GM18873 (cell line): ENCODE data around the gene PRKCSH.
"Not testable (repeated sequence)": the region's sequence is repeated elsewhere in the genome, so short reads cannot be mapped to it uniquely, and the experiment has no call there.

Source experiments
- ATAC-seq: cut with Tn5 transposase; IDR thresholded peaks from one replicate; pipeline ENCODE4 v1.9.1; 2021; ENCODE audit warnings: mild to moderate bottlenecking, moderate library complexity, moderate number of reproducible peaks; ENCODE audit not compliant: unreplicated experiment, low FRiP score

The PRKCSH gene

GRCh38 chr19:11435057-11435832, at the start of gene PRKCSH, which contains the start of gene ODAD3:
Gene PRKCSH, plus strand, starts transcription at chr19:11435635. Its CDS starts 483 bp downstream, at chr19:11436118.
Gene ODAD3, minus strand, starts transcription at chr19:11435121. Its CDS starts 105 bp downstream, at chr19:11435016.
- ATAC-seq: peak; percentile 89

GRCh38 chr19:11387162-11388034, 48.0 kb upstream of the PRKCSH start:
- ATAC-seq: no peak

GRCh38 chr19:11390359-11390758, 45.1 kb upstream of the PRKCSH start:
- ATAC-seq: no peak

GRCh38 chr19:11390933-11391680, 44.3 kb upstream of the PRKCSH start:
- ATAC-seq: no peak

- no peak for ATAC-seq
Measured at GRCh38 chr19:11397089-11397610, 38.3 kb upstream of the PRKCSH start.

GRCh38 chr19:11399667-11400066, 35.8 kb upstream of the PRKCSH start:
- no peak for ATAC-seq

GRCh38 chr19:11400798-11401197, 34.6 kb upstream of the PRKCSH start:
- no peak for ATAC-seq

DNA sequence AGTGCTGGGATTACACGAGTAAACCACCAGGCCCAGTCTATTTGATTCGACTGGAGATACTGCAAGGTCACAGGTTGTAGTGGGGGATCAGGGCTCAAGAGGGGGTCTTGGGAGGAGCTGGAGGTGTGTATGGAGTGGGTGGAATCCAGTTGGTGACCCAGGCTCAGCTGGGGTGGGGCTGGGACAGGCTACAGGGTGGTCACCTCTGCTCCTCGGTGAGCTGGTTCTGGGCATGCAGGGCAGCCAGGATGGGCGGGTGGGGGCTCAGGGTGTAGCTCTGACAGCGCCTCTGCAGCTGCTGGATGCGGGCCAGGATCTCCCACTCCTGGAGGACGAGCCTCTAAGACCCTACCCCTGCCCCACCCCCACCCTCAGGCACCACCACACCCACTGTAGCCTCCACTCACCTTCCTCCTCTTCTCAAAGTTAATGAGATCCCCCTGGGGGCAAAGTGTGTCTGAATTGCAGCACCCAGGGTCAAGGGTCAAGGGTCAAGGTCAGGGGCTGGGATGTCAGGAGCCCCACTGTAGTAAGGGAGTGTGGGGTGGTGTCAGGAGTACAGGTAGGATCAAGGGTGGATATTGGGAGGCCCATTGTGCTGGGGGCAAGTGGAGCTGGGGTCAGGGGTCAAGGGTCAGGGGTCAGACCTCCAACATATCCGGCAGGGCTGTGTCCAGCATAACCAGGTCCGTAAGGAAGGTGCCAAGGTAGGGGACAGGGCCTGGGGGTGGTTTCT, 33.5 kb upstream of the PRKCSH start:
- ATAC-seq: no peak

GRCh38 chr19:11404588-11405222, 30.7 kb upstream of the PRKCSH start:
- no peak for ATAC-seq

DNA sequence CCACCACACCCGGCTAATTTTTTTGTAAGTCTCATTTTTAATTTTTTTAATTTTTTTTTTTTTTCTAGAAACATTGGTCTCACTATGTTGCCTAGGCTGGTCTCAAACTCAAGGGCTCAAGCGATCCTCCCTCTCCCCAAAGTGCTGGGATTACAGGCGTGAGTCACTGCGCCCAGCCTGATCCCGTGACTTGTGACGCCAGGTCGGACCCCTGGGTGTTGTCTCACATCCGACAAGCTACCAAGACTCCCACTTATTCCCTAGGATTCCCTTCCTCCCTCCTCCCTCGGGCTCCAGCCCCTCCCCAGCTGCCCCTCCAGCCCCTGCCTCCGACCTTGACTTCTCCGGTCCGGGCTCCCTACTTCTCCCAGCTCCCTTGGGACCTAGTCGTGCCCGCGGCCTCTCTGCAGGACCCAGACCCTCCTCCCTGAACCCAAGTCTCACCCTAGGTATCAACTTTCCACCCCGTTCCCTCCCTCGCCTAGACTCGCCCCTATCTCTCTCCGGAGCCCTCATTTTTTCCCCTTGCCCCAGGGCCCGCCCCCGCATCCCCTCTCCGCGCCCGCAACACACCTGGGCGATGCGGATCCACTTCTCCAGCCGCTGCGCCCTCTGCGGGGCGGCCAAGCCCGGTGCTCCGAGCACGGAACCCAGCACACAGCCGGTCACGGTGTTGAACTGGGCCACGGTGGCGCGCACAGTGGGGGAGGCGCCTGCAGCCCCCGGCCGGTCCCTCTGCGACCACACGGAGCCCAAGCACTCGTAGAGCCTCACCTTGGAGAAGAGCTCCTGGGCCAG, 29.4 kb upstream of the PRKCSH start:
- ATAC-seq: no peak

DNA sequence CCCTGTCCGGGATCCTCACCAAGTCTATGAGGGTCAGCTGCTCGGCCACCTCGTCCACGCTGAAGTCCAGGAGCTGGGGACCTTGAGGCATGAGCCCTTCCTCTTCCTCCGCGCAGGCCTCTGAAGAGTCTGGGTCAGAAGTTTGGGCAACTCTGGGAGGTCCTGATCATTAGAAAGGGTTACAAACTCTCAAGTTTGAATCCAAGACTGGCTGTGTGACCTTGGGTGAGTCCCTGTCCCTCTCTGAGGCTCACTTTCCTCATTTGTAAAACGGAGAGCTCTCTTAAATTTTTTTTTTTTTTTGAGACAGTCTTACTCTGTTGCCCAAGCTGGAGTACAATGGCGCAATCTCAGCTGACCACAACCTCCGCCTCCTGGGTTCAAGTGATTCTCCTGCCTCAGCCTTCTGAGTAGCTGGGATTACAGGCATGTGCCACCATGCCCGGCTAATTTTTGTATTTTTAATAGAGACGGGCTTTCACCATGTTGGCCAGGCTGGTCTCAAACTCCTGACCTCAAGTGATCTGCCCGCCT, 28.7 kb upstream of the PRKCSH start:
- not testable (repeated sequence) for ATAC-seq

DNA sequence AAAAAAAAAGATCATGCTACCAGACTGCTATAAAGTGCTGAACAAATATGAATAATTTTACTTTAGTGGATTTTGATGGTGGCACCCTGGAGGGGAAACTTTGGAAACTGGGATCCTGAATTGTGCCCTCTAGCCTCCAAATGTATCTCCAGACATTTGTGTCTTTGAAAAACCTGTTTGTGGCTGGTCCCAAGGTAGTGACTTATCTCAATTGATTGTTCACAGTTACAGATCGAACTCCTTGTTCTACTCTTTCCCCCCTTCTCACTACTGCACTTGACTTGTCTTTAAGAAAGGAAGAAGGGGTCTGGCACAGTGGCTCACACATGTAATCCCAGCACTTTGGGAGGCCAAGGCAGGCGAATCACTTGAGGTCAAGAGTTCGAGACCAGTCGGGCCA, 26.8 kb upstream of the PRKCSH start:
- no peak for ATAC-seq

DNA sequence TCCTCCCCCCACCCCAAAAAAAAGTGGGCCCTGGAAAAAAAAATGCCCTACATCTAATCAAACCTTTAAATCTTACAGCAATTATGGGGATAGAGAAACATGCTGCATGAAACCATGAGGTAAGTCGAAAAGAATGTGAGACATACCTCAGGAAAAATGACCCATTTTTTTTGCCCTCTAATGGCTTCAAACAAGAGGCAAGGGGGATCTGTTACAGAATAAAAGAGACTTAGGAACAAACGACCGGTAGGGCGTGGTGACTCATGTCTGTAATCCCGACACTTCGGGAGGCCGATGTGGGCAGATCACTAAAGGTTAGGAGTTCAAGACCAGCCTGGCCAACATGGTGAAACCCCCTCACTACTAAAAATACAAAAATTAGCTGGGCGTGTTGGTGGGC, 24.8 kb upstream of the PRKCSH start:
- ATAC-seq: no peak

- no peak for ATAC-seq
Measured at GRCh38 chr19:11414544-11414943, 20.9 kb upstream of the PRKCSH start.

DNA sequence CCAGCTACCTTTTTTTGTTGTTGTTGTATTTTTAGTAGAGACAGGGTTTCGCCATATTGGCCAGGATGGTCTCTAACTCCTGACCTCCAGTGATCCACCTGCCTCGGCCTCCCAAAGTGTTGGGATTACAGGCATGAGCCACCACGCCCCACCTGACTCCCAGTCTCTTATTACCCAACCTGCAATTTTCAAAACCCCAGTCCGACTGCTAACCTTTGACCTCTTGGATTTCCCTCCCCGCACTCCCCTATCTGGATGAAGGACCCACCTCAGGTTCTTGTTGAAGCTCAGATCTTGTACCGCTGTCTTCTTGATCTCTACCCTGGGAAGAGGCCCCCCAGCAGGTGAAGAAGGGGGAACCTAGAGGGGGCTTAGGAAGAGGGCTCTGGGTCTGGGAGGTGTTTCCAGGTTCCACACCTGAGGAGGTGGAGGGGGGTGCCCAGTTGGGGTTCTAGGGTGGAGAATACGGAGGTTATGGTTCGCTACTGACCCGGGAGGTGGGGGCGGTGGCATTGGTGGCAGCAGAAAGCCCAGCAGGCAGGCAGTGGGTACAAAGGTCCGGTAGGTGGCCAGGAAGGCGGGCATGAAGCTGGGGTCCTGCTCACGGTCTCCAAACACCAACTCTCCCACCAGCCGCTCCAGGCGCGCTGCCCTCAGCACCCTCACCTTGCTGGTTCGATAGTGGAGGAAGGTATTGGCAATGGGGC, 18.9 kb upstream of the PRKCSH start:
- no peak for ATAC-seq

GRCh38 chr19:11418094-11418548, 17.3 kb upstream of the PRKCSH start:
- no peak for ATAC-seq
